Islet of Langerhans (tissue), 1 donor: ENCODE data around the gene STK35.

ENCODE experiments used
- FAIRE-seq: peaks from one replicate; lab custom pipeline; 2011; peaks lifted over from hg19 to GRCh38; lab: Jason Lieb, UNC

STK35 gene

DNA sequence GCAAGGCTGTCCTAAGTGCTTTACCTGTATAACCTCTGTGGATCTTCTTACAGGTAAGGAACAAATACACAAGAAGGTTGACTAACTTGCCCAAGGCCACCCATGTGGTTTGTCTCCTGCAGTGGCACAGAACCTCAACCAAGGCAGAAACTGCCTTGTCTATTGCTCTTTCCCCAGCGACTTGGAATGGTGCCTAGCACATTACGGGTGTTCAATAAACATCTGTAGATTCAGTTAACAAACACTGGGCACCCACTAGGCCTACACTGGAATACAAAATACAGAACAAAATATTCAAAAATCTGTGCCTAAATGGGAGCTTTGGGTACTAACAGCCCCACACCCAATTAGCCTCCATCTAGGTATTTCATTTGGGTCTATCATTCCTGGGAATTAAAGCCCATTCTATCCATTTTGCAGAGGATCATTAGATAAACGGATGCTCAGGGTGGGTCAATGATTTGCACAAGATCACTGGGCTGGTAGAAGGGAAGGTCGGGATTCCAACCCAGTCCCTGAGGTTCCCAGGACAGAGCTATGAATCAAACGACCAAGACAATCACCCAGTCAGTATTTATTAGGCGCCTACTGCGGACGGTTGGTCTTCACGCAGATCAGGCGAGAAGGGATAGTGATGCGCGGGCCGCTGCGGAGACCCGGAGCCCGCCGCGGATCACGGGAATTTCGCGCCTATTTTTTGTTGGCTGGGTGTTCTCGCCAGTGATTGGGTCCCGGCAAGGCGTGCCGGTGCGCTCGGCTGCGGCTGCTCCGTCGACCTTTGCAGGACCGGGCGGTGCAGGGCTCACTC is at the start of gene STK35:
TSS of gene STK35 (plus strand) at position 771 of the 808 bp plus-strand sequence. CDS start 55 bp downstream, outside the sequence.
- no peak for FAIRE-seq

DNA sequence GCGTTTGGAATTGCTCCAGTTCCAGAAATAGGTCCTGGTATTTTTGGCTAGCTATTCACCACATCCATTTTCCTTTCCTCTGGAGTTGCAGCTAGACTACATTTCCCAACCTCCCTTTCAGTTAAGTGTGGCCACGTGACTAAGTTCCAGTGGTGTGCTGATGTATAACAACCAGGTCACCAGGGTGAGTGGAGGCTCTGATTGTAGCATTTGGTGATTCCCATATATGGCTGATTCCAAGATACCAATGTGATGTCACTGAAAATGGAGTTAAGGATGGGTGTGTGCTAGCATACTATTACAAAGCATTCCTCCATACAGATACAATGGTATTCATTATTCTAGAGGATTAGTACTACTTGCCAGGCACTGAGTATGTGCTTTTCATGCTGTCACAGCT is 49.7 kb upstream of the STK35 start:
- FAIRE-seq, result no peak

DNA sequence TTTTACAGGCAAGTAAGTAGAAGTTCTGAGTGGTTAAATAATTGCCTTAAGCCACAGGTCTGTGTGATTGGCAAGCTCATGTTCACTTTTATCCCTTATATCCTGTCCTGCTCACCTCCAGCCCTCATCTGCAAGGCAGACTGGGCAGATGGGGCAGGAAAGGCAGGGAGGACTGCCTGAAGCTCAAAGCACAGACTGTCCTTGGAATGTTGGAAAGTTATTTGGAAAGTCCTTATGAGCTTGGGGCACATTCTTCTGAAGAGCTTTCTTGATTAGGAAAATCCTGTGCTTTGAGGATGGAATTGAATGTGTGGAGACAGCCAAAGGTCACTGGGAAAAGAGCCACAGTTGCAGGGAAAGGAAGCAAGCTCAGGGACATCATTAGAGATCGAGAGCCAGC is 48.9 kb upstream of the STK35 start:
- FAIRE-seq, result no peak

DNA sequence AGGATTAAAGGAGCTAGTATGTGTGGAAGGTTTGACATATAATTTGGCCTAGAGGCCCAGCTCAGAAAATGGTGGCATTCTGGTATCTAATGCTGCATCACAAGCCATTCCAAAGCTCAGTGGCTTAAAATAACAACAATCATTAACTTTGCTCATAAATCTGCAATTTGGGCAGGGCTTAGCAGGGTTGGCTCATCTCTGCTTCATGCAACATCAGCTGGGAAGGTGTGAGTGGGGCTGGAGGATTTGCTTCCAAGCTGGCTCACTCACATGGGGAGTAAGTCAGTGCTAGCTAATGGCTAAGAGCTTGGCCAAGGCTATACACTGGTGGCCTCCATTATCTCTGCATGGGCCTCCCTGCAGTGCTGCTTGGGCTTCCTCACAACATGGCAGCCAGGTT is 48.0 kb upstream of the STK35 start:
- no peak for FAIRE-seq

DNA sequence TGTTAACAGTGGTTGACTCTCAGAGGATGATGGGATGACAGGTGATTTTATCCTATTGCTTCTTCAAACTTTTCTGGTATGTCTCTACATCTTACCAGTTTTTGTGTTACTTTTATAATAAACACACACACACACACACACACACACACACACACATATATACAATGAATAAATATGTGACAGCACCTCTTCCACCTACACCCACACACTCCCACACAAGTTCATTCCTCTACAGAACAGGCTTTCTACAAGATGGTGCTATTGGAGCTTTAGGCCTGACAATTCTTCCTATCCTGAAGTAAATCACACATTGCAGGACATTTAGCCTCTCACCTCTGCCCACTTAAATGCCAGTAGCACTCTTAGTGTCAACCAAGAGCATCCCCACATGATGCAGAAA is 46.7 kb upstream of the STK35 start:
- no peak for FAIRE-seq

DNA sequence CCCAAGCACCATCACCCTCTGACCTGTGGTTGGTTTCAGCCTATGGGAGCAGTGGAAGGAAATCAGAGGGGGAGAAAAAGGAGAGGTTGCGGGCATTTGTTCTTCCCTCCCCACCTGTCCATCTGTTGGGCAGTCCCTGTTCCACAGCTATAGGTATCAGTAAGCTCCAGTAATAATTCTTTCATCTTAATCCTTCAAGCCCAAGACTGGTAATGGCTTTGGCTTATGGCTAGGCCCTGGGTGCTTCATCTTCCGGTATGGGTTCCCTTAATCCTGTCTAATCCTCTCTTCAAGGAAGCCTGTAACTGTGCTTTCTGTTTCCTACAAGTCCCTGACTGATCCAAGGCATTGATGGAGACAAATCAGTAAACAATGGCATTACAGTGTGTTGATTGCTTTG is 42.2 kb upstream of the STK35 start:
- FAIRE-seq, result no peak

DNA sequence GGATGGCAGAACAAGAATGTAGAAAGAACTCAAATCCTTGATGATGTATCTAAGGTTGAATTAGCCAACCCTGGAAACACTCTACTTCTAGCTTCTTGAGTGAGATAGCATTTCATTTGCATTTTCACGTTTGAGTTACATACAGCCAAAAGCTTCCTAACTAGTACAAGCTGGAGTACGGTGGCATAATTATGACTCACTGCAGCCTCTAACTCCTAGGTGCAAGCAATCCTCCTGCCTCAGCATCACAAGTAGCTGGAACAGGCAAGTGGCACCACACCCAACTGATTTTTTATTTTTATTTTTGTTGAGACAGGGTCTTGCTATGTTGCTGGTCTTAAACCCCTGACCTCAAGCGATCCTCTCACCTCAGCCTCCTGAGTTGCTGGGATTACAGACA is 36.5 kb upstream of the STK35 start:
- no peak for FAIRE-seq

DNA sequence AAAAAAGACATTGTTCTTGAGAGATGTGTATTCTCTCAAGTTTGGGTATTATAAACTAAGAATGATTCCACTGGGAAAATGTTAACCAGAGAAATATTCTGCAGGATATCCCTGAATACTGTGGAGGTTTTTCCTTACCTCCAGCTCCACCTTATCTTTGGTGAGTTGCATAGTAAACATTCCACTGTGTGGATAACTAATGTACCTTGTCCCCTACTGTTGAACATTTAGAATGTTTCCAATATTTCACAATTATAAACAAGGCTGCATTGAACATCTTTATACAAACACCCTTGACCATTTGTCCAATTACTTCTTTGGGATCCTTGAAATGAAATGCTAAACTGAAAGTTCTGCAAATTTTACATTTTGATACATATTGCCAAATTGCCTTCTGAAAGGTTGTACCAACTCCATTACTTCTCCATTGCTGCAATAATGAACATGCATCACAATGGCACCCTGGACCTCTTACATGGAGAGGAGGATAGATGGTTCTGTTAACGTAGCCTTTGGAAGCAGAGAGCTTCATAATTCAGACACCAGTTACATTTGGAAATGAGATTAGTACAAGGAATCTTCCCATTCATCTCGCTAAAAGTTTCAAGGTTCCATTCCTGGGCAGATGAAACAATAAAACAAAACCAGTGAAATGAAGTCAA is 35.0 kb upstream of the STK35 start:
- FAIRE-seq, result no peak

DNA sequence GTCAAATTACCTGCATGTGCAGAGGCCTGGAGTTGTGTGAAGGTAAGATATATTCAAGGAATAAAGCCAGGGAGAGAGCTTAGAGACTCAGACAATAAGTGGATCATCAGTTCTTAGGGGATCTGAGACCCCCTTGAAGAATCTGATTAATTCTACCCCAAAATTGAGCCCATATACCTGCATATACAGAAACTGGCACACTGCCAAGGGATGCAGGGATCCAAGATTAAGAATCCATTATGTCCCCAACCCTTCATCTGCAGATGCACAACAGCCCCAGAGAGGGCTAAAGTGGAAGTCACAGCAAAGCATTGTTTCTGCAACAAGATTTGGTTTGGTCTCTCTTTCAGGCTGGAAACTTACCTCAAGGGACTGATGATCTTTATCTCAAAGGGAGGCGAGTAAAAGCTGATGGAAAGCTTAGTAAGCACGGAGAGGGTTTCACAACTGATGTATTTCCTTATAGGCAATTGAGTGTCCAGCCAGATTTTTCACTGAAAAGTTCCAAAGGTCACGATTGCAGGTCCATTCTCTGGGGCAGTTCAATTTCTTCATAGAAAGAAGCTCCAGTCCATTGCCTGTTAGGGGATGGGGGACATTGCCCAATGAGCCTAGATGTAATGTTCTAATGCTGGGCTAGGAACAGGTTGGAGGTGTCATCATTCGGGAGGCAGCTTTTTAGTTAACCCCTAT is 20.9 kb upstream of the STK35 start:
- no peak for FAIRE-seq

DNA sequence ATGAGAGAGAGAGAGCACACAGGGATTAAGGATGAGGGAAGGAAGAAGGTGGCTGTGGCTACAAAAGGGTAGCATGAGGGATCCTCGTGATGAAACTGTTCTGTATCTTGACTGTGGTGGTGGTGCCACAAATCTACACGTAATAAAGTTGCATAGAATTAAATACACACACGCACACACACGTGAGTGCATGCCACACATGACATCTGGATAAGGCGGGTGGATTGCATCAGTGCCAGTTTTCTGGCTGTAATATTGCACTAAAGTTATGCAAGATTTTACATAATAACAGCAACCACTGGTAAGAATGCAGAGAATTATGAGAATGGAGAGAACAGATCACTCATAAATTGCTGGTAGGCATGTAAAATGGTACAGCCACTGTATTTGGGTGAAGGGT is 16.9 kb upstream of the STK35 start:
- FAIRE-seq, result no peak

DNA sequence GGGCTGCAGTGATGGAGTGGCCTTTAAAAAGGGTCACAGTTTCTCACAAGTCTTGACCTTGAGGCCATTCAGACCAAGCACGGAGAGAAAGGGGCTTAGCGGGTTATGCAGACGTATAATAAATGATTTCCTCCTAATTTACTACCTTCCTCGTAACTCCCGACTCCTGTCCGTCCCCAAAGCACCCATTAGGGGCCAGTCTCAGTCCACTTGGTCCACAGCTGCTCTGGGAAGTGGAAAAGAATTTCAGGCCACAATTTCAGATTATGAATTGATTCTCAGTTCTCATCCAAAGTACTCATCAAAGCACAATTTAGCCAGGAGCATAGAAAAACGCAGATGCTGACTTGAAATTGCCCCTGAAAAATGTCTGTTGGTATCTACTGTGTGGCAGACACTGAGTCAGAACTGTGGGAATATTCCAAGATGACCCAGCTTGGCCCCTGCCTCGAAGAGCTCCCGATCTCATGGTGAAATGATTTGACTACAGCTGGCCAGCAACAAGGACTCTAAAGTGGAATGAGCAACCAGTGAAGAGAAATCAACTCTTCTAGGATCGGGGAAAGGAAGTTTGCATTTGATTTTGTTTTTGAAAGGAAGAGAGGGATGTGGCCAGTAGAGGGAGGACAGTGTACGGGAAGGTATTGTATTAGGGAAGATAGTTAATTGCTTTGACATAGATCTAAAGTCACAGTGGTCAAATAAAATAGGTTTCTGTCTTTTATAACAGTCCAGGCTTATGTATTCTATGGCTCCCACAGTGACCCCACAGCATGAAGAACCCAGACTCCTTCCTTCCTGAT is 15.2 kb upstream of the STK35 start:
- no peak for FAIRE-seq

DNA sequence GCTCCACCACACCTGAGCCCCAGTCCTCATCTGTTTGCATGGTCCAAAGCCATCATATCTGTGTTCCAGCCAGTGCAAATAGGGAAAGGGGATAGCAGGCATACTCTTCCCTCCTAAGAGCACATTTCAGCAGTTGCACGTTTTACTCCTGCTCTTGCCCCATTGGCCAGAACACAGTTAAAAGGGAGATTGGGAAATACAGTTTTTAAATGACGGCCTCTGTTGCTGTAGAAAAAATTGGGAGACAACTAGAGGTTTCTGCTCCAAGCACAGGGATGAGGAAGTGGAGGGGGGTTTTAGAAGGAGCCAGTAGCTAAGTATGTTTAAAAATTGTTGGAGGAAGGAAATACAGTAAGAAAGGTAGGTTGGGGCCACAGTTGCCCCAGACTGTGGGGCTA is 14.6 kb upstream of the STK35 start:
- no peak for FAIRE-seq

DNA sequence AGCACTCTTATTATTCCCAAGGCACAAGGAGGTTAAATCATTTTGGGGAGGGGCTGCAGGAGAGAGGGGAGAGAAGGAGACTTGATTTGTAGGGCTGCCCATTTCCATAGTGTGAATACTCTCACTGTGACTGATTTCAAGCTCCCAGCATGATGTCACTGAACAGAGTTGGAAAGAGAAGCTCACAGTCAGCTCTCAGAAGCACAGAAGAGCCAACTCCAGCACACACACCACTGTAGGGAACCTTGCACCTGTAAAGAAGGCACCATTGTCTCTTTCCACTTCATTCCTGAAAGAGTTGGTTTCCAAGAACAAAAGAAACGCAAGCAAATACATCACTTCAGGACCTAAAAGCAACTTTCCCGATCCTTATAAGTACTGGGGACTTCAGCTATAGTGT is 12.7 kb upstream of the STK35 start:
- no peak for FAIRE-seq

DNA sequence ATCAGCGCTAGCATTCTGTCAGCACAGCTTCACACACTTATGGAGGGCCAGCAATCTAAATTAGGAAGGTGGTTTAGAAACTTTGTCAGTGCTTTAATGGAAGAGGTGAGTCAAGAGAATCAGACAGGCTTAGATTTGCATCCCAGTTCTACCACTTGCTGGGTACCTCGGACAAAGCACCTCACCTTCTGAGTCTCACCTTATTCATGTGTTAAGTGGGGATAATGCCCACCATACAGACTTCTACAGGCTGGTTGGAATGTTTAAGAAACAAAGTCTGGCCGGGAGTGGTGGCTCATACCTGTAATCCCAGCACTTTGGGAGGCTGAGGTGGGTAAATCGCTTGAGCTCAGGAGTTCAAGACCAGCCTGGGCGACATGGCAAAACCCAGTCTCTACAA is 12.2 kb upstream of the STK35 start:
- FAIRE-seq, result no peak

DNA sequence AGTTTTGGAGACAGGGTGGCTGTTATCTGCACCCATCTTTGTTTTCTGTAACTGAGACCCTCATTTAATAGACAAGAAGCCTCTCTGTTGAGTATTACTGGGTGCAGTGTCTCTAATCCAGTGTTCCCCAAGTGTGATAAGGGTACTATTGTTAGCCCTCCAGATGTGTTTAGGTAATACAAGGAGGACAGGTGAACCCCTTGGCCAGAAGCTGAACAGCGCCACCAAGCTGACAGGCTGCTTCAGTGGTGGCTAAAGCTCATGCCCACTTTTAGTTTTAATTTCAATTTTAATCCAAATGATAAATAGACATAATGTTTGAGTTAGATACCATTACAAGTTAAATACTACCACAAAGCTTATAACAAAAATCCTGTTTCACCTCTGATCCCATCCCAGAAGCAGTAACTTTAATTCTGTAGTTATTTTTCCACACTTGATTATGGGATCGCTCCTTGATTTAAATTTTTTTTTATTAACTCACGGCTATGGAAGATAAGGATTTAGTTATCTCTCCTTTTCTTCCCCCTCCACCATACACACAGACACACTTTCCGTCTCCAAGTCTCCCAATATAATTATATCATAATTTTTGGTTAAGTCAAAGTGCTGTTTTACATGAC is 8.4 kb upstream of the STK35 start:
- peak; percentile 21 for FAIRE-seq

DNA sequence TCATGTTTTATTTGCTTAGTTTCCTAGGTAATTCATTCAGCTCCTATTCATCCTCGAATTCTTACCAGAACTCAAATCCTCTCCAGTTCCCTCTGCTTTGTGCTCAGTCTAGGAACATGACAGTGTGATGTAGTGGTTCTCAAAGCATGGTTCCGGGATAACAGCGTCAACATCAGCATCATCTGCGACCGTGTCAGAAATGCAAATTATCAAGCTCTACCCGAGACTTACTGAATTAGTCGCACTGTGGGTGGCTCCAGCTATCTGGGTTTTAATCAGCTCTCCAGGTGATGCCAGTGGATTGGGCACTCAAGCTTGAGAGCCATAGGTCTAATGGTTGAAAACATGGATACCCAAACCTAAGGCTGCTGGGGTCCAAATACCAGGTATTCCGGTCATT is 7.7 kb upstream of the STK35 start:
- FAIRE-seq, result no peak

DNA sequence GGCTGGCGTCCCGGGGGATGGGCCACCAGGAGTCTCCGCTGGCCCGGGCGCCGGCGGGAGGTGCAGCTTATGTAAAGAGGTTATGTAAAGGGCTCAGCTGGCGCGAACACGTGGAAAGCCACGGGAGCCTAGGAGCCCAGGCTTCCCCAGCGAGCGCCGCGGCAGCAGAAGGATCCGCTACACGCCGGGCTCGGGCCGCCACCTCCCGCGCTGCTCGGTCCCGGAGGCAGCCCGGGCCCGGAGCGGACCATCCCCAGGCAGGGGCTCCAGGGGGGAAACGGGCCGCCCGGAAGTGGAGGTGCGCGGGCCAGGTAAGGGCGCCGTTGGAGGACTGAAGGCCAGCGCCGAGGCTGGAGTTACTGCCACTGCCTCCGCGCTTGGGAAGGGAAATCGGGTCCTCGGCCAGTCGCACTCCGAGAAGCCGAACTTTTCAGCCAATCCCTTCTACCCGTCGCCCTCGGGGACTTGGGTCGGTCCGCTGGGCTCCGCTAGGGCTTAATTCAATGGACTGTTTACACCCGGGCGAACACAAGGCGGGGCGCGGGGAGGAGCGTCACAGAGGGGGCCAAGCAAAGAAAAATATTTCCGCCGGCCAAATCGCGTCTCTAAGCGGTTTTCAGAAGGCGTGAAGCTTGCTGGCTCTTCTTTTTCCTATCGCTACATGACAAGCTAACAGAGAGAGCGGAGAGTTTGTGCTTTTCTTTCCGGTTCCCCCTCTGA is 398 bp downstream of the STK35 start:
- FAIRE-seq, result no peak

DNA sequence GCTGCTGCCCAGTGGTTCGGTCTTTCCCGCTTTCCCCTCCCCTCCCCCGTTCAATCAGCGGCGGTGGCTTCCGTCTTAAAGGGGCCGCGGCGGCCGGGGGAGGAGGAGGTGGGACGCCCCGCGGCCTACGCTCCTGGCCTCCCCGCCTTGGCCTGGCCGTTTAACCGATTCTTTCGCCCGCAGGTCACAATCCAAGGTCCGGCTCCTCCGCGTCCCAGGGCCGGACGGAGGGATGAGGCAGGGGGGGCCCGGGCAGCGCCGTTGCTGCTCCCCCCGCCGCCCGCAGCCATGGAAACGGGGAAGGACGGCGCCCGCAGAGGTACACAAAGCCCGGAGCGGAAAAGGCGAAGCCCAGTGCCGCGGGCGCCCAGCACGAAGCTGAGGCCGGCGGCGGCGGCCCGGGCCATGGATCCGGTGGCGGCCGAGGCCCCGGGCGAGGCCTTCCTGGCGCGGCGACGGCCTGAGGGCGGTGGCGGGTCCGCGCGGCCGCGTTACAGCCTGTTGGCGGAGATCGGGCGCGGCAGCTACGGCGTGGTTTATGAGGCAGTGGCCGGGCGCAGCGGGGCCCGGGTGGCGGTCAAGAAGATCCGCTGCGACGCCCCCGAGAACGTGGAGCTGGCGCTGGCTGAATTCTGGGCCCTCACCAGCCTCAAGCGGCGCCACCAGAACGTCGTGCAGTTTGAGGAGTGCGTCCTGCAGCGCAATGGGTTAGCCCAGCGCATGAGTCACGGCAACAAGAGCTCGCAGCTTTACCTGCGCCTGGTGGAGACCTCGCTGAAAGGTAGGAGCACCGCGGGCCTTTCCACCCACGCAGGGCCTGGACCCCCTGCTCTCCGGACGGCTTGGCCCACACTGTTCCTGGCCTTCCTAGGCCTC is 1.2 kb downstream of the STK35 start:
- FAIRE-seq, result no peak

DNA sequence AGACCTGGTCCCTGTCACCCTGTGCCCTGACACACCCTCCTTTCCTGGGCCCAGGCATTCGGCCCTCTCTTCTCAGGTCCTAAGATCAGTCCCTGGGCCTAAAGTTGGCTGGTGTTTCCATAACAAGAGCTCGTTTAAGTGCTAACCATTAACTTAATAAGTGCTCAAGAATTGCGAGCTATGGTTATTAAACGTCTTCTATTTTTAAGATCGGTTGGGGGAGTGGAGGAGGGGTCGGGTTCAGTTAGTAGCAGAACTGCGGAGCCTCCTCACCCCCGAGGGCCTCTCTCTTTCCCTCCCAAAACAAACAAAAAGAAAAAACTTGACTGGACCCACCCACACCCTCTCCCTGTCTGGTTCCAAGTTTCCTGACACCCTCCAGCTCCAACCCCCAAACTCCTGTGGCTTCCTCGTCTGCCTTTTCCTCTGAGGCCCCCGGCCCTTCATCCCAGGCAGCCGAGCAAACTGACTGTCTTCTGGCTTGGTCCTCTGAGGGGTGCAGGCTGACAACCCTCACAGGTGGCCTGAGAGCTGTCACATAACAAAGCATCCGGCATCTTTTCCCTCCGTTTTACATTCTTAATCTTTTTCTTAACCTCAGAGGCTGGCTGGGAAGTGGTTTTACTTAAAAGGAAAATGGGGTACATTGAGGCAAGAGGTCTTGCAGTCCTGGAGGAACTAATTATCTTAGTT is 2.0 kb downstream of the STK35 start:
- FAIRE-seq, result no peak

DNA sequence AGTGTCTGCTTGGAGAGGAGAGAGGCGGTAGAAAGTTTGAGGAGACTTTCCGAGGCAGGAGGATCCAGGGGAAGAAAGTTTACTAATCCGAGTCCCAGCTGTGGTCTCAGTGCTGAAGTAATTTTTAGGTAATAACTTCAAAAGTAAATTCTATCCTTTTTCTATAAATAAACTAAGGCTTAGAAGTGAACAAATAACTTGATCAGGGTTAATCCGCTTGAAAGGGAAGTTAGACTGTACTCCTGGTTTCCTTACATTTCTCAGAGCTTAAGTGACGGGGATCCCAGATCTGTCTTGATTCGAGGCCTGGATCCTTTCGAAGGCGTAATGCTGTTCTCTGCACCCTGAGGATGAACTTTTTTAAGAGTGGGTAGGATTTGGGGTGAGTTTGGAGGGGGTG is 2.6 kb downstream of the STK35 start:
- no peak for FAIRE-seq
